ENCODE measurements around the gene MS4A4A. TPM values are rescaled to one million over a fixed set of nuclear protein-coding genes. Genes with fewer than 3 reads are reported as not detected.

The MS4A4A gene
- total RNA-seq: under 0.01 TPM in 1 of 2 replicates, not detected in the other

DNA sequence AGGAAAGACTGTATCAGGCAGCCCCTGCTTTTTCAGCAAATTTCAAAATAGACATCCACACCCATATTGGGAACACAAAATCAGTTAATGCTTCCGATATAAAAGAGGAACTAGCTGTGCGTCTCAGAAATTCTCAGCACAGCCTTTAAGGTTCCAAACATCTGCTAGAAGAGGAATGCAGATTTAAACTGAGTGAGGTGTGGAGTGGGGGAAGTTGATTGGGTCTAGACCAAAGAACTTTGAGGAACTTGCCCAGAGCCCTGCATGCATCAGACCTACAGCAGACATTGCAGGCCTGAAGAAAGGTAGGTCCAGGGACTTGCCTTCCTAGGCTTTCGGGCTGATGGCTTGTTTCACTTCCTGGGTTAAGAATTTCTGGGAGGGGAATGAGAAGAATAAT is at the start of gene MS4A4A:
MS4A4A (plus strand) TSS at position 255 of the 400 bp plus-strand sequence; CDS start at position 265, 10 bp downstream.

GRCh38 chr11:60242740-60243239 is 37.7 kb upstream of the MS4A4A start, which contains the start of gene MS4A4E:
Gene MS4A4E (minus strand): TSS chr11:60243137. CDS start chr11:60230055, 13,082 bp downstream.

DNA sequence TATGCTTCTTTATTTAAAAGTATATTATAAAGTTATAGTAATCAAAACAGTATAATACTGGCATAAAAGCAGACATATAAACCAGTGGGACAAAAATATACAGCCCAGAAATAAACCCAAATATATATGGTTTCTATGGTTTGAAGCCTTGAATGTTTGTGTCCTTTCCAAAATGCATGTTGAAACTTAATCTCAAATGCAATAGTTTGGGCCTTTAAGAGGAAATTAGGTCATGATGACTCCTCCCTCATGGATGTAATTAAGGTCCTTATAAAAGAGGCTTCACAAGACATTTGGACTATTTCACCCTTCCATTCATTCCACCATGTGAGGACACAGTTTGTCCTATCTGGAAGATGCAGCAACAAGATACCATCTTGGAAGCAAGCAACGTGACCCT is 46.5 kb downstream of the MS4A4A start, which contains the start of gene MS4A6E:
MS4A6E (plus strand) TSS at position 301 of the 400 bp plus-strand sequence. CDS start 7,641 bp downstream, outside the sequence.

Other genes with a start within 250 kb of the MS4A4A start
- gene OOSP2, start 240.3 kb upstream of the MS4A4A start, total RNA-seq: not detected in 2 replicates
- gene MS4A3, start 224.0 kb upstream of the MS4A4A start, total RNA-seq: not detected in 2 replicates
- gene MS4A2, start 192.0 kb upstream of the MS4A4A start, total RNA-seq: not detected in 2 replicates
- gene MS4A6A, start 97.6 kb upstream of the MS4A4A start, total RNA-seq: 0.15 TPM in 1 of 2 replicates, not detected in the other
- not detected in 2 replicates for gene MS4A4E, start 37.5 kb upstream of the MS4A4A start, total RNA-seq
- gene MS4A6E, start 46.6 kb downstream of the MS4A4A start, total RNA-seq: not detected in 2 replicates
- gene MS4A7, start 97.9 kb downstream of the MS4A4A start, total RNA-seq: not detected in 2 replicates
- not detected in 2 replicates for gene MS4A14, start 115.8 kb downstream of the MS4A4A start, total RNA-seq
- gene MS4A5, start 148.9 kb downstream of the MS4A4A start, total RNA-seq: not detected in 2 replicates
- gene MS4A1, start 175.2 kb downstream of the MS4A4A start, total RNA-seq: not detected in 2 replicates
- not detected in 2 replicates for gene MS4A12, start 212.1 kb downstream of the MS4A4A start, total RNA-seq
- gene MS4A13, start 234.7 kb downstream of the MS4A4A start, total RNA-seq: not detected in 2 replicates

All from smooth muscle cell of trachea (primary cell).